Stimulated activated CD4-positive, alpha-beta T cell treated with anti-CD3 and anti-CD28 coated beads, Interleukin-1b, Interleukin-23, amount 100 ng/mL, for 4 hours (primary cell): ENCODE measurements around the gene CUL2.
"Not testable (repeated sequence)": the region's sequence is repeated elsewhere in the genome, so short reads cannot be mapped to it uniquely, and the experiment has no call there.

Source experiments
- DNase-seq, 2 donors: peaks; one replicate each; pipeline ENCODE4 v3.0.0-alpha.2; 2020; ENCODE audit warnings: low read depth in 2 of 2

Gene CUL2

GRCh38 chr10:35019041-35020024, 70.8 kb downstream of the CUL2 start:
- no peak for DNase-seq

GRCh38 chr10:35017608-35018007, 72.5 kb downstream of the CUL2 start:
- no peak for DNase-seq

- no peak for DNase-seq
Observed at GRCh38 chr10:35015843-35016408, 74.2 kb downstream of the CUL2 start.

DNA sequence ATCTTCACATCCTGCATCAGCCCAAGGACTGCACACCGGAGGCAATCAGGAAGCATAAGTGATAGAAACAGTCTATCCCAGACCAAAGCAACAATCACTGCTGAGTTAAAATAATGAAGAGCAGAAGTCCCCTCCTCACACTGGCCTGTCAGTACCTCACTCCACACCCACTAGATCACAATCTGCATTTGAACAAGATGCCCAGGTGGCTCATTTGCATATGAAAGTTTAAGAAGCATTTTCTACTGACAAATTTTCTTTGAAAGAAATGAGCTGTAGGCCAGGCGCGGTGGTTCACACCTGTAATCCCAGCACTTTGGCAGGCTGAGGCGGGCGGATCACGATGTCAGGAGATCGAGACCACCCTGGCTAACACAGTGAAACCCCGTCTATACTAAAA, 77.4 kb downstream of the CUL2 start:
- no peak for DNase-seq

- DNase-seq: no peak
Observed at GRCh38 chr10:35011771-35012191, 78.4 kb downstream of the CUL2 start.

DNA sequence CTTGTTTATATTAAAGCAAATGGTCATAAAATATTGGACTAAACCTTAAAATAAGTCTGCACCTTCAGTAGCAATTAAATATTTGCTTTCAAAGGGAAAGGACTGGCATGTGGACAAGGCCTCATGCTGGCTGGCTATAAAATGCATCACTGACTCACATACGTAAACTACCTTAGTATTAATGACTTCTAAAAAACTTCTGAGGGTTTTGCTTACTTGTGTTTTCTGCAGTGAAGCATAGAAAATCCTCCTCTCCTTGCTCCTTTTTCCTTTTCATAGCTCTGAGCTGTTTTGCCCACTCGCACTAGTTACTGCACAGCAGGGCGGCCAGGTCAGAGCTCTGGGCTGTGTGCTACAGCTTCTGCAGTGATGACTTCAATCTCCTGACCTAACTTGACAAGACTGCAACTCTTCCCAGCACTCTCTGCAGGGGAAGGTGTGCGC, 82.3 kb downstream of the CUL2 start:
- DNase-seq: no peak

DNA sequence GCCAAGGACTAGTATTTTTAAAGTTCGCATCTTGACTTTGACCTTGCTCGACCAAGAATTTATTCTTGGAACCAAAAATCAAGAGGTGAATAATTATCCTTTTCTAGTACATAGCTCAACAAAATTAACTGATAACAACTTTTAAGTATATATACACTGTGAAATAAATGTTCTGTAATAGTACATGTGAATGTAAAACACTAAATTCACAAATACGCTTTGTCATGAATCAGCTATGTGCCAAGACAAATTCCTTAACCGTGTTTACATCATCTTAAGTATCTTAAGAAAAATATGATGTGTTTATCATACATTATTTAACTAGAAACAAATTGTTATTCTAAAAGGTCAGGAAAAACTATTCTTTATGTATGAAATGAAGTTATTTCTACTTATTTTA, 83.3 kb downstream of the CUL2 start:
- DNase-seq: no peak

GRCh38 chr10:35005868-35006267, 84.3 kb downstream of the CUL2 start:
- no peak for DNase-seq

GRCh38 chr10:35004651-35005050, 85.5 kb downstream of the CUL2 start:
- no peak for DNase-seq

DNA sequence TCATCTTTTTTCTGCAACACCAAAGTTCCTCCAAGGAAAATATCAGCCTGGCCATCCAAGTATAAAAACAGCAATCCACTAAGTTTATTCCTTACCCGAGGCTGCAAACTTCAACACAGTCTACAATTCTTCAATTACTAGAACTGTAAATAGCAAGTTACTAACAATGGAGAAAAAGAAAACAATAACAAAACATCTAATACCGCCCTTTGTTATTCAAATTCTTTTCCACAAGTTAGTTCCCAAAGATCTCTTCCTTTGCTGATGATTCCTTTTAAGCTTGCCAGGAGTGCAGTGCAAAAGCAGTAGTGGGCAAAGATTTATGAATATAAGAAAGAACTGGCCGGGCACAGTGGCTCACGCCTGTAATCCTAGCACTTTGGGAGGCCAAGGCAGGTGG, 86.2 kb downstream of the CUL2 start:
- no peak for DNase-seq

DNA sequence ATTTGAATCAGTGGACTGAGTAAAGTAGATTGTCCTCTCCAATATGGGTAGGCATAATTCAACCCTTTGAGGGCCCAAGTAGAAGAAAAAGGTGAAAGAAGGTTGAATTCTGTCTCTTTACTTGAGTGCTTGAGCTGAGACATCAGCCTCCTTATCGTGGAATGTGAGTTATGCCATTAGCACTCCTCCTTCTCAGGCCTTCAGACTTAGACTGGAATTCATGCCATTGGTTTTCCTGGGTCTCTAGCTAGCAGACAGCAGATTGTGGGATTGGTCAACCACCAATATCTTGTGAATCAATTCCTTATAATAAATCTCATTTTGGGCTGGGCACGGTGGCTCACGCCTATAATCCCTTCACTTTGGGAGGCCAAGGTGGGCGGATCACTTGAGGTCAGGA, 89.2 kb downstream of the CUL2 start:
- DNase-seq: no peak

- DNase-seq: no peak
Observed at GRCh38 chr10:34999532-34999931, 90.6 kb downstream of the CUL2 start.

- DNase-seq: no peak
Observed at GRCh38 chr10:34998940-34999339, 91.2 kb downstream of the CUL2 start.

GRCh38 chr10:34996843-34997242, 93.3 kb downstream of the CUL2 start:
- DNase-seq: no peak

DNA sequence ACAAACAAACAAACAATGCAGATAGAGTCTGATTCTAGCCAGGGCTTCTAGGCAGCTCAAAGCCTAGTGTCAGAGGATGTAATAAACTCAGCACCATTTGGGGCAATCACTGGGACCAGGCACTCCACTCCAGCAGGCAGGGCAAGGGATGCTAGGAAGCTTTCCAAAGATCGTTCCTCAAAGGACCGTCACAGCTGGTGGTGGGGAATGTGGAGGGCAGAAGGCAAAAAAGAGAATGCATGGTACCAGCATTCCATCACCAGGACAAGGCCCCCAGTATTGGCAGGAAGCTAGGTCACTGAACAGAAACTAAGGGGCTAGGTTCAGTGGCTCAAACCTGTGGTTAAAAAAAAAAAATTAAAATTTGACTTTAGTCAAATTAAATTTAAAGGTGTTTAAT, 94.2 kb downstream of the CUL2 start:
- DNase-seq: no peak

DNA sequence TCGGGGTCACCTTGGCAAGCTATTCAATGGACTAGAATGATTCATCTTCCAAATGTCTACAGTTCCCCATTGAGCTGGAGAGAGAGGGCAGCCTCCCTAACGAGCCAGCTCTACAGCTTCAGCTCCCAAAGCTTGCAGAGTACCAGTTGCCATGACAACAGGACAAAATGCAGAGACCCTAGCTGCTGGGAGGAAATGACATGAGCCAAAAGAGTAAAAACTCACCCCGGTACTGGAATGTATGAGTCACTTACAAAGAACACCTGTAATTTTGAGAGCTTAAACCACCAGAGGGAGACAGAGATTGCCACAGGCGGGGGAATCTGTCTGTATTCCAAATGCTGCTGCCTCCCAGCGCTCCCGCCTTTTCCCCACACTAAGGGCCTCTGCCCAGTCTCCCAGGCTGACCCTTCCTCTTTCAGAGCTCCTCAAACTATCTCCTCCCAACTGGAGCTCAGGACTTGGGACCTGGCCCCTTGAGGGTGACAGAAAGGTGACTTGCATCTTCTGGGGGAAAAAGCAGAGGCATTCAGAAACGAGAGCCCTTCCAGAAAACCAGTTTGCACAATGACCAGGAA, 95.5 kb downstream of the CUL2 start:
- DNase-seq: peak; percentile 11 to 41

DNA sequence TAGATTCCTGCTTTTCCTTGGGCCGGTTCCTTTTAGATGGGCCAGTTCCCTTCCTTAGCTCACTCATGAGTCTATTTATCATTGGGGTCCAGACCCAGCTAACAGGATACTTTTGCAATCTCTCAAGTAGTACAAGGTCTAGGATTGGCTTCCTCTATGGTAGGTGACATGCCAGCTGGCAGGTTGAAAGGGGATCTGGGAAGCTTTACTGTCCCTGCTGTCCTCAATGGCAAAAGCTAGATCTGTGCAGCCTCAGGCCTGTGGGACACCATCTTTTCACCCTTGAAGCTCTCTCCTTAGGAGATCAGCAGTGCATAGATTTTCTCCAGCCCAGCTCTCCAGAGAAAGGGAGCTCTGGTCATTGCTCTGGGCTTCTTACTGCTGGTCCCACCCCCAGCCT, 96.4 kb downstream of the CUL2 start:
- no peak for DNase-seq

DNA sequence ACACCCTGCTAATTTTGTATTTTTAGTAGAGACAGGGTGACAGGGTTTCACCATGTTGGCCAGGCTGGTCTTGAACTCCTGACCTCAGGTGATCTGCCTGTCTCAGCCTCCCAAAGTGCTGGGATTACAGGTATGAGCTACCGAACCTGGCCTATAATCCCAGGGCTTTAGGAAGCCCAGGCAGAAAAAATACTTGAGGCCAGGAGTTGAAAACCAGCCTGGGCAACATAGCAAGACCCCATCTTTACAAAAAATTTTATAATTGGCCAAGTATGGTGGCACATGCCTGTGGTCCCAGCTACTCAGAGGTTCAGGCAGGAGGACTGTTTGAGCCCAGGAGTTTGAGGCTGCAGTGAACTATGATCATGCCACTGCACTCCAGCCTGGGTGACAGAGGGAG, 99.0 kb downstream of the CUL2 start:
- not testable (repeated sequence) for DNase-seq

- no peak for DNase-seq
Observed at GRCh38 chr10:34988397-34989067, 101.6 kb downstream of the CUL2 start.

DNA sequence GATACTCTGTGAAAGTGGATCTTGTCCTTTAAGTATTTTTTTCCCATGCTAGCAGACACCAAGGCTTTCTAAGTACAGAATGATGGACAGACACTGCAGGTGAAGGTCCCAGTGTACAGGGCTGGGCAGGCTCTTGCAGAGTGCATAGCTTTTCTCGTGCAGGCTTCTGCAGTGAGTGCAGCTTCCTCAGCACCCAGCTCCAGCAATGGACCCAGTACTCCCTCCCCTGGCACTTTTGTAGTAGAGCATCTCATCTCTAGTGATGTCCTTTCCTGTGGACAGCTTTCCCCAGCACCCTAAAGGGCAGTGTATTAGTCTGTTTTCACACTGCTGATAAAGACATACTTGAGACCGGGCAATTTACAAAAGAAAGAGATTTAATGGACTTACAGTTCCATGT, 104.3 kb downstream of the CUL2 start:
- DNase-seq: no peak

GRCh38 chr10:34985146-34985545, 105.0 kb downstream of the CUL2 start:
- DNase-seq: no peak

DNA sequence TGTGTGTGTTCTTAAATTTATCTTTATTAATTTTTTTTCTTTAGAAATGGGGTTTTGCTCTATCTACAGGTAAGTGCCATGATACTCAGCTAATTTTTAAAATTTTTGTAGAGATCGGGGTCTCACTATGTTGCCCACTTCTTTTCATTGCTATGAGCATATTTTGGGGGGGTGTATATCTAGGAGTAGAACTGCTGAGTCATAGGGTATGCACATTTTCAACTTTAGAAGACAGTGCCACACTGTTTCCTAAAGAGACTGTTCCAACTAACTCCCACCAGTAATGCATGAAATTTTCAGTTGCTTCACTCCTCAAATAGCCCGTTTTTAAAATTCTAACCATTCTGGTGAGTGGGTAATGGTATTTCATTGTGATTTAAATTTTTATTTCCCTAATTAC, 108.3 kb downstream of the CUL2 start:
- DNase-seq: no peak
